ENCODE measurements around the gene HLA-E. TPM values are rescaled to one million over a fixed set of nuclear protein-coding genes. Genes with fewer than 3 reads are reported as not detected.

HLA-E gene
- total and polyA plus RNA-seq, 10 donors: 514 to 2,111 (median 1,362) TPM

- intact Hi-C loops (cut with DNase I; ENCODE audit: low total_unique reads): no loop called here
- H3K4me1 ChIP-seq: peaks cover 28 to 100% (median 66%) of the 10 kb centered on the region in 6 donors
Measured at GRCh38 chr6:30510419-30511168, 21.3 kb downstream of the HLA-E start.

GRCh38 chr6:30511169-30511546 lies 21.8 kb downstream of the HLA-E start:
- TF ChIP-seq POLR2A (IDR thresholded peaks at IDR 0.05): no peak
- no peak for TF ChIP-seq CTCF (IDR thresholded peaks at IDR 0.05 in 8 of 11, conservative IDR thresholded peaks at IDR 0.05 in 3 of 11)
- no peak for TF ChIP-seq POLR2AphosphoS5 (IDR thresholded peaks at IDR 0.05)
- no peaks in the 10 kb centered on the region for H3K9me3 ChIP-seq
- DNase-seq: no peak
- peaks cover 28 to 99% (median 68%) of the 10 kb centered on the region in 6 donors for H3K4me1 ChIP-seq
- WGBS, 5 donors: 58 to 74% (median 65%) methylated on average over 5 of the region's 5 CpGs
- H3K4me3 ChIP-seq: no peak overlapping the region
- H3K27ac ChIP-seq: peak overlapping the region; percentile 17 to 95 (median 90)
- H3K36me3 ChIP-seq: no peaks in the 10 kb centered on the region
- intact Hi-C loops (cut with DNase I; ENCODE audit: low total_unique reads): no loop called here
- no peaks in the 10 kb centered on the region for H3K27me3 ChIP-seq (replicated peaks in 1 of 7)

More at GRCh38 chr6:30510419-30511168, 21.3 kb downstream of the HLA-E start:
- peak overlapping the region; percentile 78 to 95 (median 90) for H3K27ac ChIP-seq
- WGBS, 5 donors: 87 to 92% (median 89%) methylated on average over 10 of the region's 10 CpGs
- TF ChIP-seq POLR2A (IDR thresholded peaks at IDR 0.05) (no peak), CTCF (IDR thresholded peaks at IDR 0.05 in 8 of 11, conservative IDR thresholded peaks at IDR 0.05 in 3 of 11) (no peak), POLR2AphosphoS5 (IDR thresholded peaks at IDR 0.05) (no peak)
- H3K4me3 ChIP-seq: no peak overlapping the region
- no peaks in the 10 kb centered on the region for H3K9me3 ChIP-seq
- H3K36me3 ChIP-seq: no peaks in the 10 kb centered on the region
- no peaks in the 10 kb centered on the region for H3K27me3 ChIP-seq (replicated peaks in 1 of 7)
- no peak for DNase-seq

- WGBS, 5 donors: 91 to 99% (median 94%) methylated on average over 2 of the region's 2 CpGs
- intact Hi-C loops (cut with DNase I; ENCODE audit: low total_unique reads): no loop called here
- no peaks in the 10 kb centered on the region for H3K36me3 ChIP-seq
- H3K9me3 ChIP-seq: peaks cover 0 to 9% (median 8%) of the 10 kb centered on the region in 8 donors
- peak overlapping the region in 3 of 8 donors; percentile 93 to 97 (median 94) for H3K27ac ChIP-seq
- no peak for DNase-seq
- H3K4me3 ChIP-seq: no peak overlapping the region
- TF ChIP-seq POLR2AphosphoS5 (IDR thresholded peaks at IDR 0.05) (no peak), CTCF (IDR thresholded peaks at IDR 0.05 in 8 of 11, conservative IDR thresholded peaks at IDR 0.05 in 3 of 11) (no peak), POLR2A (IDR thresholded peaks at IDR 0.05) (no peak)
- no peaks in the 10 kb centered on the region for H3K27me3 ChIP-seq (replicated peaks in 1 of 7)
- peaks cover 19 to 94% (median 68%) of the 10 kb centered on the region in 6 donors for H3K4me1 ChIP-seq
Measured at GRCh38 chr6:30513451-30513850, 24.1 kb downstream of the HLA-E start.

DNA sequence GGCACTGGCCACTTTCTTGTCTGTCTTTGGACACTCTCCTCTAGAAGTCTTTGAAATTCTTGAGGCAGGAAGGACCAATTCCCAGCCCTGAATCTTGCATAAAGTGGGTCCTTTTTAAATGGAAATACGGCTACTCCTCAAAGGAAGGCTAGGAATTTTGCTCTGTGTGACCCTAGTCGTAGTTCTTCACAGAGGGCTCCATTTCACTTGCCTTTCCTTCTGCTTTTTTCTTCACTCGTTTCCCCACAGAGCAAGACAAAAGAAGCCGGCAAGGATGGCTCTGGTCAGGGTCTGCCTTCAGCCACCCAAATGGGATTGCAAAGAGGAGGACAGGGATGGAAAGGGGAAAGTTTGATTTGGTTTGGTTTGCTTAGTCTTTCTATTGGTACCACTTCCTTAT lies 25.8 kb downstream of the HLA-E start:
- WGBS, 5 donors: 36 to 61% (median 43%) methylated on average over 4 of the region's 4 CpGs
- no peaks in the 10 kb centered on the region for H3K36me3 ChIP-seq
- no peaks in the 10 kb centered on the region for H3K27me3 ChIP-seq (replicated peaks in 1 of 7)
- no peak for DNase-seq
- TF ChIP-seq CTCF (IDR thresholded peaks at IDR 0.05 in 8 of 11, conservative IDR thresholded peaks at IDR 0.05 in 3 of 11): no peak
- TF ChIP-seq POLR2A (IDR thresholded peaks at IDR 0.05): no peak
- TF ChIP-seq POLR2AphosphoS5 (IDR thresholded peaks at IDR 0.05): no peak
- intact Hi-C loops (cut with DNase I; ENCODE audit: low total_unique reads): no loop called here
- peaks cover 0 to 11% (median 9%) of the 10 kb centered on the region in 8 donors for H3K9me3 ChIP-seq
- peak overlapping the region in 3 of 8 donors; percentile 18 to 69 (median 39) for H3K4me3 ChIP-seq
- peak overlapping the region; percentile 94 to 99 (median 98) for H3K27ac ChIP-seq
- H3K4me1 ChIP-seq: peaks cover 10 to 77% (median 53%) of the 10 kb centered on the region in 6 donors
